GM21447 (cell line): Measurements from ENCODE around the gene HSD3B1.

Experiments
- ATAC-seq: cut with Tn5 transposase; IDR thresholded peaks from one replicate; pipeline ENCODE4 v1.9.1; 2021; ENCODE audit not compliant: unreplicated experiment

Gene HSD3B1

DNA sequence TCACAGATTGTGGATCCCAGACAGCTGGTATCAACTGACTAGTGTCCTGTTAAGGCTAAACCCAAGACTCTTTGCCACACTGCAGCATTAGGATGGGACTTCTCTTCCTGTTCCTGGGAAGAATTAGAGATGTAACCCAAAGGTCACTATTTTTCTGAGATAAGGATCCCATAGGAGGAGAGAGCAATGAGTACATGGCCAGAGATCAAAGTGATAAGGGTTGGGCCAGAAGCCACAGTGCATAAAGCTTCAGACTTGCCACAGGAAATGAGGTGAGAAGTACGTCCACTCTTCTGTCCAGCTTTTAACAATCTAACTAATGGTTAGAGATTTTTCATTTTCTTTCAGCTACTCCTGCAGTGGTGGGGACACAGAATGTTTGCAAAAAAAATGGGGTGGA, at the start of gene HSD3B1:
Gene HSD3B1, plus strand, starts transcription at position 270 of the 400 bp plus-strand sequence. CDS start 267 bp downstream, outside the sequence.
- no peak for ATAC-seq

- ATAC-seq = no peak
Measured at GRCh38 chr1:119462964-119463363, 44.0 kb upstream of the HSD3B1 start.

DNA sequence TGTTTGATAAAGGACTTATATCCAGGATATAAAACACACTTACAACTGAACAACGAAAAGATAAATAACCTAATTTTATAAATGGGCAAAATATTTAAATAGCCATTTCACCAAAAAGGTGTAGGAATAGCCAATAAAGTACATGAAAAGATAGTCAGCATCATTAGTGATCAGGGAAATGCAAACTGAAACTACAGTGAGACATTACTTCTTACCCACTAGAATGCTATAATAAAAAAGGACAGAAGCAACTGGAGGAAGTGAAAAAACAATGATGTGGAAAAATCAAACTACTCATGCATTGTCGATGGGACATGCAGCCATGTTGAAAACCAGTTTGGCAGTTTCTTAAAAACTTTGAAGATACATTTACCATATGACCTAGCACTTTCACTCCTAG, 43.4 kb upstream of the HSD3B1 start:
- no peak for ATAC-seq

- no peak for ATAC-seq
Measured at GRCh38 chr1:119466445-119466844, 40.6 kb upstream of the HSD3B1 start.

GRCh38 chr1:119467219-119467618, 39.8 kb upstream of the HSD3B1 start:
- no peak for ATAC-seq

DNA sequence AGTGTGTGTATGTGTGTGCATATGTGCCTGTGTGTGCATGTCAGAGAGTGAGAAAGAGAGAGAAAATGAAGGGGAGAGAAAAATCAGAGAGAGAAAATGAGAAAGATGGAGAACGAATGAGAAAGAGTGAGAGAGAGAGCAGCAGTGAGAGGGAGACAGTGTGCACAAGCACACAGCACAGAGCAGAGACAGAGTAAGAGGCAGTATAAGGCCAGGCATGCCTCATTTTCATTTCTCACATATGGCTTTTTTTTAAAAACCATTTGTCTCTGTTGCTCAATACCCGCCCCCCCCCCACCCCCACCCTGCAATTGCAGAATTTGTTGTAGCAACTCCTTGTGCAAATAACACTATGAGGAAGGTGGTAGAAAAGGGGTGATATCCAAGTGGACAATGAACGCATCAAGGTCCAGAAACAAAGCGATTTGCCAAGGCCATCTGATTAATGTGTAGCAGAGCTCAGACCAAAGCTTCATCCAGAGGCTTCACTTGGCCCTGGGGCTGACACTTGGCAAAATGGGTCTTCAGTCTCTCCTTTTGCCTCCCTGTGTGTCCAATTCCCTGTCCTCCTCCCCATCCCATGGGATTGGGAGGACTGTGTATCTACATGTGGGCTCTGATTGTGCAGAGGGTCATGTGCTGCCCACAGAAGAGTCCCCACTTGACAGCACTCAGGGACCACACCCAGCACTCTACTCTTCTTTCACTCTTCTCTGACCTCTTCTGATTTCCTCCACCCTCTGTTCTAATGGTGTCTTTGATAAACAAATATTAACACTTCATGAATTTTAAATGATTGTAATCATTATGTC, 38.9 kb upstream of the HSD3B1 start:
- no peak for ATAC-seq

- ATAC-seq = no peak
Measured at GRCh38 chr1:119469741-119470140, 37.3 kb upstream of the HSD3B1 start.

DNA sequence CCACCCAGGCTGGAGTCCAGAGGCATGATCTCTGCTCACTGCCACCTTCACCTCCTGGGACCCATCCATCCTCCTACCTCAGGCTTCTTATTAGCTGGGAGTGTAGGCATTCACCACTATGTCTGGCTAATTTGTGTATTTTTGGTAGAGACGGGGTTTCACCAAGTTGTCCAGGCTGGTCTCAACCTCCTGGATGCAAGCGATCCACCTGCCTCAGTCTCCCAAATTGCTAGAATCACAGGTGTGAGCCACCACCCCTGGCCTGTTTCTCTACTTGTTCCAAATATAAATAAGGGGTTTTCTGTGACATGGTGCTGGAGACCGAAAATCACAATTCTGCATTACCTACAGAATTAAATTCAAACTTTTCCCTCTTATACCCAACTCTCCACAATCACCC, 36.6 kb upstream of the HSD3B1 start:
- no peak for ATAC-seq

GRCh38 chr1:119470958-119471357, 36.1 kb upstream of the HSD3B1 start:
- no peak for ATAC-seq

DNA sequence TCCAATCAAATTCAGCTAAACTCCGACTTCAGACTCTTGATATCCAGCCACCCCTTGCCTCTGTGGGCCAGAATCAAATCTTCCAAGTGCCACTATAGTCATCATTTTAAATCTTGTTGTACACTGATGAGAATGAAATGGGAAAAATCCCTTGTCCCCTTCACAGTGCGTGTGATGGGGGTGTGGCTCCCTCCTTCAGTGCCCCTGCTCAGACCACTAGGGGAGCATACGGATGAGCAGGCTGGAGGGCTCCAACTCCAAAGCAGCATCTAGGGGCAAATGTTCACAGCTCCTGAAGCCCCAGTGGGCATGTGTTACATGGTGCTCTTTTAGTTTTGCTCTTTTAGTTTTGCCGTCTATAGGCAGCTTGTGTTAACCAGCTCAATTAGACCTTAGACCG, 35.4 kb upstream of the HSD3B1 start:
- ATAC-seq = no peak

GRCh38 chr1:119472080-119472818, 34.8 kb upstream of the HSD3B1 start:
- no peak for ATAC-seq

GRCh38 chr1:119472819-119473175, 34.2 kb upstream of the HSD3B1 start:
- ATAC-seq = no peak

- peak; percentile 75 for ATAC-seq
Measured at GRCh38 chr1:119475866-119476439, 31.1 kb upstream of the HSD3B1 start.

- ATAC-seq = no peak
Measured at GRCh38 chr1:119477710-119478109, 29.3 kb upstream of the HSD3B1 start.

GRCh38 chr1:119480175-119480574, 26.8 kb upstream of the HSD3B1 start:
- no peak for ATAC-seq

DNA sequence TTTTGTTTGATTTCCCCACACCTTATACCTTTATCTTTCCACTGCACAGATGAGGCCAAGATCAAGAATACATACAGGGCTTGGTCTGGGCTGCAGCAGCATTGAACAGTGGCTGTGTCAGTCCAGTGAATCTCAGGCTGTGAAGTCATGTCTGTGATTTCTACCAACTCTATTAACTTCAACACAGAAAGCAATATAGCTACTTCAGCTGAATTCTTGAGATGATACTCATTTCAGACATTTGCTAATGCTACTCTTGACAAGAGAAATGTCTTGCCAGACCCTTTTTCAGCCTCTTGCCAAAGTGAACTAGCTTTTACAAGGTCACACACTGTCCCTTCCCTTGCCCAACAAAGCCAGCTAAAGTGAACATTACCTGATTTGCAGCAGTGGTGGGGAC, 25.1 kb upstream of the HSD3B1 start:
- no peak for ATAC-seq

- no peak for ATAC-seq
Measured at GRCh38 chr1:119482517-119483425, 24.2 kb upstream of the HSD3B1 start.

GRCh38 chr1:119483441-119484200, 23.4 kb upstream of the HSD3B1 start:
- ATAC-seq = no peak

- ATAC-seq = no peak
Measured at GRCh38 chr1:119485201-119485600, 21.8 kb upstream of the HSD3B1 start.

DNA sequence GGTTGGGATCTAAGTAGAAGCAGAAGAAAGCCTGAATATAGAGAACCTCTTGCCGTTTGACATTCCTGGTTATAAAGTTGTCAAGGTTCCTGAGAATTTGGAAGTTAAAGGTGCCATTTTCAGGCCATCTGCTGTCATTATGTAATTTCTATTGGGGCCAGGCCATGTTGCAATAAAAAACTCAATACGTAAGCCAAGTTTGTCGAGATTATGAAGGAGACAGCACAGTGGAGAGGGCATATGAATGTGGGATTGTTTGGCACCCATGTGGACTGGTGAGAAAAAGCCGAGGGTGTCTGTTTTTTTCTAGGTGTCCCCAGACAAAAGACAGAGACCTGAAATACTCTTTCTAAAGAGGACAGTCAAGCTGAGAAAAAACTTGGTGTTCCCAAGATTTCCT, 18.8 kb upstream of the HSD3B1 start:
- no peak for ATAC-seq
